ENCODE measurements around the gene GPR26. TPM values are rescaled to one million over a fixed set of nuclear protein-coding genes. Genes with fewer than 3 reads are reported as not detected.

The GPR26 gene
- total and polyA plus RNA-seq, 5 donors, result not detected

- intact Hi-C loops (cut with DNase I), result no loop called here
- Histone ChIP-seq H3K4me3 (ENCODE audit: low read length) (no peak overlapping the region), H3K27ac (ENCODE audit: low read length) (no peak overlapping the region), H3K9me3 (ENCODE audit: control insufficient read depth, low read length) (no peaks in the 10 kb centered on the region), H3K27me3 (ENCODE audit: control insufficient read depth, insufficient read depth) (no peaks in the 10 kb centered on the region), H3K4me1 (ENCODE audit: control insufficient read depth, insufficient read depth, low read length) (no peaks in the 10 kb centered on the region)
- DNase-seq, result no peak
- WGBS, result 67% methylated on average over 9 of the region's 9 CpGs
- ATAC-seq, result no peak
Observed at GRCh38 chr10:123681285-123681684, 15.1 kb downstream of the GPR26 start.

- 94% methylated on average over 2 of the region's 2 CpGs for WGBS
- DNase-seq (no peak), ATAC-seq (no peak)
- Histone ChIP-seq H3K9me3 (ENCODE audit: control insufficient read depth, low read length) (no peaks in the 10 kb centered on the region), H3K4me3 (ENCODE audit: low read length) (no peak overlapping the region), H3K4me1 (ENCODE audit: control insufficient read depth, insufficient read depth, low read length) (no peaks in the 10 kb centered on the region), H3K27me3 (ENCODE audit: control insufficient read depth, insufficient read depth) (no peaks in the 10 kb centered on the region), H3K27ac (ENCODE audit: low read length) (no peak overlapping the region)
- intact Hi-C loops (cut with DNase I), result no loop called here
Observed at GRCh38 chr10:123682477-123682876, 16.3 kb downstream of the GPR26 start.

GRCh38 chr10:123683459-123683858, 17.3 kb downstream of the GPR26 start:
- WGBS, result 57% methylated on average over 3 of the region's 3 CpGs
- Histone ChIP-seq H3K27me3 (ENCODE audit: control insufficient read depth, insufficient read depth) (no peaks in the 10 kb centered on the region), H3K4me3 (ENCODE audit: low read length) (no peak overlapping the region), H3K27ac (ENCODE audit: low read length) (no peak overlapping the region), H3K4me1 (ENCODE audit: control insufficient read depth, insufficient read depth, low read length) (no peaks in the 10 kb centered on the region), H3K9me3 (ENCODE audit: control insufficient read depth, low read length) (no peaks in the 10 kb centered on the region)
- DNase-seq, result no peak
- intact Hi-C loops (cut with DNase I), result no loop called here
- no peak for ATAC-seq

GRCh38 chr10:123683865-123684264, 17.7 kb downstream of the GPR26 start:
- no peak for ATAC-seq
- intact Hi-C loops (cut with DNase I), result no loop called here
- no peak overlapping the region for H3K27ac ChIP-seq (ENCODE audit: low read length)
- no peak for DNase-seq
- 69% methylated on average over 8 of the region's 8 CpGs for WGBS
- no peaks in the 10 kb centered on the region for H3K9me3 ChIP-seq (ENCODE audit: control insufficient read depth, low read length)
- H3K27me3 ChIP-seq (ENCODE audit: control insufficient read depth, insufficient read depth), result no peaks in the 10 kb centered on the region
- H3K4me1 ChIP-seq (ENCODE audit: control insufficient read depth, insufficient read depth, low read length), result no peaks in the 10 kb centered on the region
- no peak overlapping the region for H3K4me3 ChIP-seq (ENCODE audit: low read length)

- intact Hi-C loops (cut with DNase I), result no loop called here
- no peak overlapping the region for H3K4me3 ChIP-seq (ENCODE audit: low read length)
- H3K27me3 ChIP-seq (ENCODE audit: control insufficient read depth, insufficient read depth), result no peaks in the 10 kb centered on the region
- no peak overlapping the region for H3K27ac ChIP-seq (ENCODE audit: low read length)
- ATAC-seq (no peak), DNase-seq (no peak)
- H3K9me3 ChIP-seq (ENCODE audit: control insufficient read depth, low read length), result no peaks in the 10 kb centered on the region
- no peaks in the 10 kb centered on the region for H3K4me1 ChIP-seq (ENCODE audit: control insufficient read depth, insufficient read depth, low read length)
- 70% methylated on average over 12 of the region's 12 CpGs for WGBS
Observed at GRCh38 chr10:123685260-123685659, 19.1 kb downstream of the GPR26 start.

GRCh38 chr10:123687758-123688157, 21.6 kb downstream of the GPR26 start:
- no peaks in the 10 kb centered on the region for H3K27me3 ChIP-seq (ENCODE audit: control insufficient read depth, insufficient read depth)
- no peaks in the 10 kb centered on the region for H3K9me3 ChIP-seq (ENCODE audit: control insufficient read depth, low read length)
- no peak overlapping the region for H3K4me3 ChIP-seq (ENCODE audit: low read length)
- intact Hi-C loops (cut with DNase I), result no loop called here
- ATAC-seq (no peak), DNase-seq (no peak)
- H3K27ac ChIP-seq (ENCODE audit: low read length), result no peak overlapping the region
- no peaks in the 10 kb centered on the region for H3K4me1 ChIP-seq (ENCODE audit: control insufficient read depth, insufficient read depth, low read length)
- WGBS, result 59% methylated on average over 13 of the region's 13 CpGs

DNA sequence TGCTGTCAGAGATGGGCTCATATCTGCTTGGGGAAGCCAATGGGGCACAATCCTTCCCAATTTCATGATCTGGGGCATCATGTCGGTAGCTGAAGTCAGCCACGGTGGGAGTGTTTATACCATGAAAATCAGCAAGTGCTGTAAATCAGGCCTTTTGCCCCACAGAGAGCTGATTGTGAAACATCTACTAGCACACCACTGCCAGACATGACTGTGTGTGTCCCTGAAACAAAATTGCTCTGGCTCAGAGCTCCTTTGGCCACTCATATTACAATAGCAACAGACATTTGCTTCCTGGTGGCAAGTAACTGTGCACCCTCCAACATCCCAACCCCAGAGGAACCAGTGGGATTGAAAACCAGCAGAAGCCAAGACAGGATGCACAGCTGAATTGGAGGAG, 23.7 kb downstream of the GPR26 start:
- DNase-seq, result no peak
- no peak overlapping the region for H3K4me3 ChIP-seq (ENCODE audit: low read length)
- 74% methylated on average over 2 of the region's 2 CpGs for WGBS
- no peaks in the 10 kb centered on the region for H3K4me1 ChIP-seq (ENCODE audit: control insufficient read depth, insufficient read depth, low read length)
- intact Hi-C loops (cut with DNase I), result no loop called here
- H3K27ac ChIP-seq (ENCODE audit: low read length), result no peak overlapping the region
- H3K9me3 ChIP-seq (ENCODE audit: control insufficient read depth, low read length), result no peaks in the 10 kb centered on the region
- H3K27me3 ChIP-seq (ENCODE audit: control insufficient read depth, insufficient read depth), result no peaks in the 10 kb centered on the region
- ATAC-seq, result no peak

GRCh38 chr10:123703195-123703790, 37.1 kb downstream of the GPR26 start:
- intact Hi-C loops (cut with DNase I), result no loop called here
- ATAC-seq, result no peak
- Histone ChIP-seq H3K4me3 (ENCODE audit: low read length) (no peak overlapping the region), H3K27ac (ENCODE audit: low read length) (no peak overlapping the region), H3K27me3 (ENCODE audit: control insufficient read depth, insufficient read depth) (no peaks in the 10 kb centered on the region), H3K9me3 (ENCODE audit: control insufficient read depth, low read length) (no peaks in the 10 kb centered on the region), H3K4me1 (ENCODE audit: control insufficient read depth, insufficient read depth, low read length) (no peaks in the 10 kb centered on the region)
- 65% methylated on average over 6 of the region's 6 CpGs for WGBS
- DNase-seq, result no peak

- no peak for DNase-seq
- H3K27ac ChIP-seq (ENCODE audit: low read length), result no peak overlapping the region
- intact Hi-C loops (cut with DNase I), result no loop called here
- no peaks in the 10 kb centered on the region for H3K27me3 ChIP-seq (ENCODE audit: control insufficient read depth, insufficient read depth)
- no peak for ATAC-seq
- WGBS, result 83% methylated on average over 8 of the region's 8 CpGs
- no peaks in the 10 kb centered on the region for H3K4me1 ChIP-seq (ENCODE audit: control insufficient read depth, insufficient read depth, low read length)
- H3K9me3 ChIP-seq (ENCODE audit: control insufficient read depth, low read length), result no peaks in the 10 kb centered on the region
- no peak overlapping the region for H3K4me3 ChIP-seq (ENCODE audit: low read length)
Observed at GRCh38 chr10:123704076-123704475, 37.9 kb downstream of the GPR26 start.

DNA sequence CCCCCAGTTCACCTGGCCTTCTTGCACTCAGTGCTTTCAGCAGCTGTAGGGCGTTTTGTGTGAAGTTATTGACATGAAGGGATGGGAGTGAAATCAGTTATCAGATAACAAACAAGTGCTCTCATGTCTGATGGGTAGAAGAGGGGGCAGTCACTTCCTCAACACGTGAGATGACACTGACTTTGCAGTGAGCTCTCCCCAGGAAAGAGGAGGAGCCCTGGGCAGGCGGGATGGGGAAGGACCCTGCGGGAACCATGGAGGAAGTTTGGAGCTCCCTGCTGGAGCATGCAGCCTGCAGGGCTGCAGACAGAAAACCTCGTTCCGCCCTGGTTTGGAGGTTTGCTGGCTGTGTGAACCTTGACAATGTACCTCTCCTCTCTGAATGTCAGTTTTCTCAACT, 38.7 kb downstream of the GPR26 start:
- Histone ChIP-seq H3K27me3 (ENCODE audit: control insufficient read depth, insufficient read depth) (no peaks in the 10 kb centered on the region), H3K27ac (ENCODE audit: low read length) (no peak overlapping the region), H3K4me3 (ENCODE audit: low read length) (no peak overlapping the region), H3K4me1 (ENCODE audit: control insufficient read depth, insufficient read depth, low read length) (no peaks in the 10 kb centered on the region), H3K9me3 (ENCODE audit: control insufficient read depth, low read length) (no peaks in the 10 kb centered on the region)
- ATAC-seq, result no peak
- intact Hi-C loops (cut with DNase I), result no loop called here
- DNase-seq, result no peak
- WGBS, result 14% methylated on average over 6 of the region's 6 CpGs

DNA sequence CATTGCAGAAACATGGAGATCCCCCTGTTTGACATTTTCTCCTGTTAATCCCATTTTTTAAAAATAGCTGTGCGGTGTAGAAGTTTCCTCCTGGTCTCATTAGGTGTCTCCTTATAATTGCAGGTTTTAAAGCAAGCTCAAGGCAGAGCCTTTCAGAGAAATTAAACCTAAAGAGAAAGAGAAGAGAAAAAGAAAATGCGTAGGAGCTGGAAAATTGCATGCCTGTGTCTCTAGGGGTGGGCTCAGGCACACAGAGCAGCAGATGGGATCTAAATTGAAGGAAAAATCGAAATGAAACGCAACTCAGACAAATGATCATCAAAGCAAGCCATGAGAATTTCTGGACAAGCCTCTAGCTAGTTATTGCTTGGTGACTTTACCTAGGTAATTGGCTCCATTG, 40.1 kb downstream of the GPR26 start:
- H3K27me3 ChIP-seq (ENCODE audit: control insufficient read depth, insufficient read depth), result no peaks in the 10 kb centered on the region
- H3K9me3 ChIP-seq (ENCODE audit: control insufficient read depth, low read length), result no peaks in the 10 kb centered on the region
- H3K4me3 ChIP-seq (ENCODE audit: low read length), result no peak overlapping the region
- H3K27ac ChIP-seq (ENCODE audit: low read length), result no peak overlapping the region
- WGBS, result 79% methylated on average over 4 of the region's 4 CpGs
- ATAC-seq (no peak), DNase-seq (no peak)
- H3K4me1 ChIP-seq (ENCODE audit: control insufficient read depth, insufficient read depth, low read length), result no peaks in the 10 kb centered on the region
- intact Hi-C loops (cut with DNase I), result no loop called here

DNA sequence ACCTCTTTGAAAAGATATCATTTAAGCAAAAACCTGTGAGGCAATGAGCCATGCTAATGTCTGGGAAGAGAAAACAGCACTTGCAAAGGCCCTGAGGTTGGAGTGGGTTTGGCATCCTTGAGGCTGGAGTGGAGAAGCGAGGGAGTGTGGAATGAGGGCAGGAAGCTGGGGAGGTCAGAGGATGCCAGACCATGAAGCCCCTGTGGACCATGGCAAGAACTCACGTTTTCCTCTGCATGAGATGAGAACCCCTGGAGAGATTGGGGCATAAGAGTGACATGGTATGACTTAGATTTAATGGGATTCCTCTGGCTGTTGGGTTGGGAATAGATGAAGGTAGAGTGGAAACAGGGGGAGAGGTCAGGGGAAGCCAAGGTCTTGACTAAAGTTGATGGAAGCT, 49.4 kb downstream of the GPR26 start:
- Histone ChIP-seq H3K27me3 (ENCODE audit: control insufficient read depth, insufficient read depth) (no peaks in the 10 kb centered on the region), H3K4me3 (ENCODE audit: low read length) (no peak overlapping the region), H3K4me1 (ENCODE audit: control insufficient read depth, insufficient read depth, low read length) (no peaks in the 10 kb centered on the region), H3K9me3 (ENCODE audit: control insufficient read depth, low read length) (no peaks in the 10 kb centered on the region), H3K27ac (ENCODE audit: low read length) (no peak overlapping the region)
- ATAC-seq (no peak), DNase-seq (no peak)
- 65% methylated on average over 2 of the region's 2 CpGs for WGBS
- intact Hi-C loops (cut with DNase I), result no loop called here
